Neural cell (in vitro differentiated cells): ENCODE data around the gene FAM76B. TPM values are rescaled to one million over a fixed set of nuclear protein-coding genes. Genes with fewer than 3 reads are reported as not detected.

Experiments used
- H2AFZ ChIP-seq: fragments of 200-600, 300-800 bp; sonication (generic), shearing (Covaris generic); 2 replicates; pipeline ENCODE4 v1.6.0; 2014; ENCODE audit warnings: low read depth, mild to moderate bottlenecking, antibody characterized with exemption, low read length, moderate library complexity
- H3F3A ChIP-seq: fragments of 200-600 bp; shearing (Covaris generic); 2 replicates; pipeline ENCODE4 v1.6.1; 2016; ENCODE audit warnings: mild to moderate bottlenecking, moderate library complexity, mixed read lengths, antibody characterized with exemption, low read length; ENCODE audit not compliant: insufficient read depth, poor library complexity, severe bottlenecking
- H3K27ac ChIP-seq: fragments of 200-600, 300-800 bp; sonication (generic), shearing (Covaris generic); 2 replicates; pipeline ENCODE4 v1.5.1; 2014; ENCODE audit warnings: mild to moderate bottlenecking, low read length, moderate library complexity
- H3K27me3 ChIP-seq: fragments of 300-800, 200-600 bp; sonication (generic), shearing (Covaris generic); 2 replicates; pipeline ENCODE4 v1.6.0; 2014; ENCODE audit warnings: mild to moderate bottlenecking, low read depth, low read length, moderate library complexity; ENCODE audit not compliant: insufficient read depth
- H3K36me3 ChIP-seq: fragments of 300-800, 200-600 bp; sonication (generic), shearing (Covaris generic); 2 replicates; pipeline ENCODE4 v1.5.1; 2014; ENCODE audit warnings: mild to moderate bottlenecking, antibody characterized with exemption, low read length, moderate library complexity; ENCODE audit not compliant: insufficient read depth
- H3K4me2 ChIP-seq: fragments of 300-800, 200-600 bp; sonication (generic), shearing (Covaris generic); 2 replicates; pipeline ENCODE4 v1.6.0; 2014; ENCODE audit warnings: mild to moderate bottlenecking, low read length
- H3K4me3 ChIP-seq: fragments of 300-800, 200-600 bp; sonication (generic), shearing (Covaris generic); 2 replicates; pipeline ENCODE4 v1.5.1; 2014; ENCODE audit warnings: mild to moderate bottlenecking, low read length, moderate library complexity
- H3K79me2 ChIP-seq: fragments of 200-600 bp; shearing (Covaris generic); replicated peaks from 2 replicates; pipeline ENCODE4 v1.6.0; 2014; ENCODE audit warnings: mild to moderate bottlenecking, low read length, moderate library complexity; ENCODE audit not compliant: insufficient read depth
- H3K9ac ChIP-seq: fragments of 300-800, 200-600 bp; sonication (generic), shearing (Covaris generic); 2 replicates; pipeline ENCODE4 v1.6.1; 2016; ENCODE audit warnings: mild to moderate bottlenecking, low read length, mixed read lengths
- H3K9me2 ChIP-seq: fragments of 200-600 bp; shearing (Covaris generic); 2 replicates; pipeline ENCODE4 v1.6.1; 2016; ENCODE audit warnings: mild to moderate bottlenecking, low read length, mixed read lengths; ENCODE audit not compliant: insufficient read depth
- H3K9me3 ChIP-seq: fragments of 200-600, 300-800 bp; sonication (generic), shearing (Covaris generic); 2 replicates; pipeline ENCODE4 v1.6.1; 2016; ENCODE audit warnings: mild to moderate bottlenecking, mixed run types, low read length, moderate library complexity, mixed read lengths
- H4K20me1 ChIP-seq: fragments of 200-600 bp; shearing (Covaris generic); 2 replicates; pipeline ENCODE4 v1.6.1; 2016; ENCODE audit warnings: mild to moderate bottlenecking, mixed run types; ENCODE audit not compliant: insufficient read depth
- EP300 ChIP-seq: fragments of 450-650 bp; conservative IDR thresholded peaks from 2 replicates; pipeline ENCODE4 v1.6.1; 2014; ENCODE audit warnings: antibody characterized with exemption, mild to moderate bottlenecking, moderate library complexity; ENCODE audit not compliant: poor library complexity, severe bottlenecking
- EZH2 ChIP-seq: fragments of 200-600, 300-800 bp; shearing (Covaris generic), sonication (generic); IDR thresholded peaks from 2 replicates; pipeline ENCODE4 v1.6.1; 2014; ENCODE audit warnings: antibody characterized with exemption, low read length, borderline replicate concordance, mild to moderate bottlenecking; ENCODE audit not compliant: insufficient read depth, poor library complexity, severe bottlenecking
- MXI1 ChIP-seq: fragments of 450-650 bp; conservative IDR thresholded peaks from 2 replicates; pipeline ENCODE4 v1.6.1; 2014; ENCODE audit warnings: antibody characterized with exemption, mild to moderate bottlenecking; ENCODE audit not compliant: poor library complexity, severe bottlenecking
- POLR2AphosphoS5 ChIP-seq: IDR thresholded peaks from 2 replicates; pipeline ENCODE4 v1.6.1; 2012
- RAD21 ChIP-seq: fragments of 450-650 bp; conservative IDR thresholded peaks from 2 replicates; pipeline ENCODE4 v1.6.1; 2014; ENCODE audit warnings: antibody characterized with exemption, mild to moderate bottlenecking, moderate library complexity
- SMC3 ChIP-seq: fragments of 450-650 bp; conservative IDR thresholded peaks from 2 replicates; pipeline ENCODE4 v1.6.1; 2014; ENCODE audit warnings: antibody characterized with exemption, mild to moderate bottlenecking, moderate library complexity; ENCODE audit not compliant: poor library complexity
- TAF1 ChIP-seq: IDR thresholded peaks from 2 replicates; pipeline ENCODE4 v1.6.1; 2012; ENCODE audit warnings: low read depth
- polyA plus RNA-seq: library from polyadenylated mRNA; depleted of rRNA; stranded (reverse); fragments of >200 nt; gene quantifications from 2 replicates; pipeline ENCODE4 v1.2.3, GENCODE V29; 2014
- TF ChIP-seq, protein P1 (sequence below): fragments of 450-650 bp; IDR thresholded peaks from 2 replicates; pipeline ENCODE4 v1.5.1; 2014; ENCODE audit warnings: antibody characterized with exemption, mild to moderate bottlenecking, moderate library complexity; ENCODE audit not compliant: poor library complexity, severe bottlenecking
- TF ChIP-seq, protein P2 (sequence below): IDR thresholded peaks from 2 replicates; pipeline ENCODE4 v1.6.1; 2012; ENCODE audit warnings: borderline replicate concordance

Gene FAM76B
- polyA plus RNA-seq, 1 donor from 2014 or later = 139 TPM

DNA sequence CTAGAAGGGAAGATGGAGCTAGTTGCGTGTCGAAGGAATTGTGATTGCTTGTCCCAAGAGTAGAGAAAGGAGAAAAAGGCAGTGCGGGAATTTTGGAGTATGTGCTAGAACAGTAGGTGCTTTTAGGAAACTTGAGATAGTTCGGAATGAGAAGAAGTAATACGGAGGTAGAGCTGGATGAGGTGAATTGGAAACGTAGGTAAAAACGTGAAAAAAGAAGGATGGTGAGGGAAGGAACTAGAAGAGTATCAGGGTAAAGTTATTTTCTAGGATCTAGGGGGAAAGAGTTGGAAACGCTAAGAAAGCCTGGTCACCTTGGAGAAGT lies 2.1 kb upstream of the FAM76B start:
- Histone ChIP-seq H3K27me3 (no peaks in the 10 kb centered on the region), H3K27ac (no peak overlapping the region), H3K9me2 (no peaks in the 10 kb centered on the region), H3K9me3 (no peaks in the 10 kb centered on the region), H3K4me3 (peak overlapping the region; percentile 89), H3K36me3 (no peaks in the 10 kb centered on the region), H3K79me2 (peaks cover 60% of the 10 kb centered on the region), H3K4me2 (peak overlapping the region; percentile 93), H4K20me1 (peaks cover 4% of the 10 kb centered on the region), H3F3A (no peaks in the 10 kb centered on the region), H2AFZ (no peak overlapping the region), H3K9ac (peak overlapping the region; percentile 98)
- TF ChIP-seq RAD21 (no peak), EZH2 (no peak)

DNA sequence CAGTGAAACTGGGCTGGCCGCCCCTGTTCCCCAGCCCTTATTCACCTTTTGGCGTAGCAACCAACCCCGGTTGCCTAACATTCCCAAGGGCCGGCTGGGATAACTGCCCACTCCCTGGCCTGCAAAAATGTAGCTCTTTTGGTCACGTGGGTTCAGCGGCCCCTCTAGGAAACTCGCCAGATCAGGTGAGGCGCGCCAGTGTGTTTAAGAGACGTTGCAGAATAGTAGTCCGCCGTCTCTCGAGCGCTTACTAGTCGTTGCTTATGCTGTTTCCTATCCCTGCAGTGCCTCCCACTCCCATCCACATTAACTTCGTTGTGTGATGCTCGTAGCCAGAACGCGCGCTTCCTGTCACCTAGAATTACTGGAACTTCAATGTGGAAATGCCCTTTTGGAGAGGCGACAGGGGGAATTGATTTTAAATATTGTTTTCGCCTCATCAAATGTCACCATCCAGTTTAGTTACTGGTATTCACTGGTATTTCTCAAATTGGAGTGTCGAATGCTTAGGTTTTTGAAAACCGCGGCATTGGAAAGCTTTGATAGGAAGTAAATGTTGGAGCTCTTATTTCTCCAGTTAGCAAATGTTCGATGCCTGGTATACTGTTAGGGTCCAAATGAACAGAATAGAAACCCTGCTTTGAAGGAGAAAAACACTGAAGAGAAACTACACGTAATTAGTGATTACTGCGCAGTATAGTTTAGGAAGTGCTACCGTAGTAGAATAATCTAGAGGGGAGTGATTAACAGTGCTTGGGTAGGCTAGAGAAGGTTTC lies 1.5 kb upstream of the FAM76B start:
- peak; percentile 19 for TF ChIP-seq RAD21
- TF ChIP-seq MXI1 = peak; percentile 63
- TF ChIP-seq POLR2AphosphoS5 = no peak
- TF ChIP-seq EP300 = no peak
- no peak for TF ChIP-seq SMC3
- TF ChIP-seq TAF1 = peak; percentile 5
- TF ChIP-seq, protein P1, sequence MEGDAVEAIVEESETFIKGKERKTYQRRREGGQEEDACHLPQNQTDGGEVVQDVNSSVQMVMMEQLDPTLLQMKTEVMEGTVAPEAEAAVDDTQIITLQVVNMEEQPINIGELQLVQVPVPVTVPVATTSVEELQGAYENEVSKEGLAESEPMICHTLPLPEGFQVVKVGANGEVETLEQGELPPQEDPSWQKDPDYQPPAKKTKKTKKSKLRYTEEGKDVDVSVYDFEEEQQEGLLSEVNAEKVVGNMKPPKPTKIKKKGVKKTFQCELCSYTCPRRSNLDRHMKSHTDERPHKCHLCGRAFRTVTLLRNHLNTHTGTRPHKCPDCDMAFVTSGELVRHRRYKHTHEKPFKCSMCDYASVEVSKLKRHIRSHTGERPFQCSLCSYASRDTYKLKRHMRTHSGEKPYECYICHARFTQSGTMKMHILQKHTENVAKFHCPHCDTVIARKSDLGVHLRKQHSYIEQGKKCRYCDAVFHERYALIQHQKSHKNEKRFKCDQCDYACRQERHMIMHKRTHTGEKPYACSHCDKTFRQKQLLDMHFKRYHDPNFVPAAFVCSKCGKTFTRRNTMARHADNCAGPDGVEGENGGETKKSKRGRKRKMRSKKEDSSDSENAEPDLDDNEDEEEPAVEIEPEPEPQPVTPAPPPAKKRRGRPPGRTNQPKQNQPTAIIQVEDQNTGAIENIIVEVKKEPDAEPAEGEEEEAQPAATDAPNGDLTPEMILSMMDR = no peak
- TF ChIP-seq EZH2 = no peak
- TF ChIP-seq, protein P2, sequence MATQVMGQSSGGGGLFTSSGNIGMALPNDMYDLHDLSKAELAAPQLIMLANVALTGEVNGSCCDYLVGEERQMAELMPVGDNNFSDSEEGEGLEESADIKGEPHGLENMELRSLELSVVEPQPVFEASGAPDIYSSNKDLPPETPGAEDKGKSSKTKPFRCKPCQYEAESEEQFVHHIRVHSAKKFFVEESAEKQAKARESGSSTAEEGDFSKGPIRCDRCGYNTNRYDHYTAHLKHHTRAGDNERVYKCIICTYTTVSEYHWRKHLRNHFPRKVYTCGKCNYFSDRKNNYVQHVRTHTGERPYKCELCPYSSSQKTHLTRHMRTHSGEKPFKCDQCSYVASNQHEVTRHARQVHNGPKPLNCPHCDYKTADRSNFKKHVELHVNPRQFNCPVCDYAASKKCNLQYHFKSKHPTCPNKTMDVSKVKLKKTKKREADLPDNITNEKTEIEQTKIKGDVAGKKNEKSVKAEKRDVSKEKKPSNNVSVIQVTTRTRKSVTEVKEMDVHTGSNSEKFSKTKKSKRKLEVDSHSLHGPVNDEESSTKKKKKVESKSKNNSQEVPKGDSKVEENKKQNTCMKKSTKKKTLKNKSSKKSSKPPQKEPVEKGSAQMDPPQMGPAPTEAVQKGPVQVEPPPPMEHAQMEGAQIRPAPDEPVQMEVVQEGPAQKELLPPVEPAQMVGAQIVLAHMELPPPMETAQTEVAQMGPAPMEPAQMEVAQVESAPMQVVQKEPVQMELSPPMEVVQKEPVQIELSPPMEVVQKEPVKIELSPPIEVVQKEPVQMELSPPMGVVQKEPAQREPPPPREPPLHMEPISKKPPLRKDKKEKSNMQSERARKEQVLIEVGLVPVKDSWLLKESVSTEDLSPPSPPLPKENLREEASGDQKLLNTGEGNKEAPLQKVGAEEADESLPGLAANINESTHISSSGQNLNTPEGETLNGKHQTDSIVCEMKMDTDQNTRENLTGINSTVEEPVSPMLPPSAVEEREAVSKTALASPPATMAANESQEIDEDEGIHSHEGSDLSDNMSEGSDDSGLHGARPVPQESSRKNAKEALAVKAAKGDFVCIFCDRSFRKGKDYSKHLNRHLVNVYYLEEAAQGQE = no peak
- Histone ChIP-seq H3K79me2 (peaks cover 58% of the 10 kb centered on the region), H3F3A (no peaks in the 10 kb centered on the region), H3K36me3 (peaks cover 4% of the 10 kb centered on the region), H4K20me1 (peaks cover 4% of the 10 kb centered on the region), H3K9ac (peak overlapping the region; percentile 98), H3K27me3 (no peaks in the 10 kb centered on the region), H3K9me3 (no peaks in the 10 kb centered on the region), H3K4me2 (peak overlapping the region; percentile 93), H3K9me2 (no peaks in the 10 kb centered on the region), H3K4me3 (peak overlapping the region; percentile 89), H3K27ac (peak overlapping the region; percentile 99), H2AFZ (peak overlapping the region; percentile 93)
